Stimulated activated CD4-positive, alpha-beta T cell treated with anti-CD3 and anti-CD28 coated beads, Interleukin-4, amount 100 ng/mL, for 1 hour (primary cell): ENCODE results near the gene ESR2.
"Not testable (repeated sequence)": the region's sequence is repeated elsewhere in the genome, so short reads cannot be mapped to it uniquely, and the experiment has no call there.

Experiments
- DNase-seq: peaks from one replicate; pipeline ENCODE4 v3.0.0-alpha.2; 2020

The ESR2 gene

DNA sequence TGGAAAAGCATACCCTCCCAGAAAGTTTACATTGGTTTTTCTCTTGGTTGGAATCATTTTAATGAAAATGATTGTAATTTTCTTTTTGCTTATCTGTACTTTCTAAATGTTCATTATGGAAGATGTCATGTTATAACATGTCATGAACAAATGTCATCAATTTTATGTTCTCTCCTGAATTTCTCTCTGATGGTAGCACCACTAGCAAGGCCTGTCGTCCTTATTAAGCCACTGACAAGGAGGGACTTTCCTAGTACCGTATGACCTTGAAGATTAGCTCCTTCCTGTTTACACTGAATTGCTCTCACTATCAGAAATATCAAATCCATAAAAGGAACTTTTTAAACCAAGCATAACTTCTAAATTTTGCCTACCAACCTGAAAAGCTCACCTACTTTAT is 99.0 kb downstream of the ESR2 start:
- no peak for DNase-seq

DNA sequence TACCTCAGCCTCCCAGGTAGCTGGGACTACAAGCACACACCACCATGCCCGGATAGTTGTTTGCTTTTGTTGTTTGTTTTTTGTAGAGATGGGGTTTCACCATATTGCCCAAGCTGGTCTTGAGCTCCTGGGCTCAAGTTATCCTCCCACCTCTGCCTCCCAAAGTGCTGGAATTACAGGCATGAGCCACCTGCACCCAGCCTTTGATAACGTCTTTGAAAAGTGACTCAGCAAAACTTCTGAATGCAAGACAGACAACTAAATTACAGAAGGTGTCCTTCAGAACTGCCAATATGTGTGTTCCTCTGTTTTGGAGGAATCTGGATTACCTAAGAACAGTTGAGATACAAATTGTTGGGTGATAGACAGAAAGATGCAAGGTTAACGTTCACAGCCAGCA is 99.8 kb downstream of the ESR2 start:
- no peak for DNase-seq

DNA sequence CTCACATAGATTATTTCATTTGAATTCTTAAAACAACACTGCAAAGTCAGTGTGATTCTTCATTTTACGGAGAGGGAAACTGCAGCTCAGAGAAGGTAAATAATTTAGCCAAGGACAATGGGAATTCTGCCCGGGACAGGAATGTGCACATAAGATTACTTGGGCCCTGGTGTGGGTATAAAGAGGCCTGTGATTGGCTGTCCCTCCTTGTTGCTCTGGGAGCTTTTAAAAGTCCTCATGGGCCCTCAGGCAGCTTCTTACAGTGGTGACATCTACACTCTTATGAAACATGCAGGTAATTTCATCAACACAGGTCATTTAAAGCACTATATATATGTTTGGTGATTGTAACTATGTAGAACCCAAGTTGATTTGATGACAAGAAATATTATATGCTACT is 100.3 kb downstream of the ESR2 start:
- no peak for DNase-seq

DNA sequence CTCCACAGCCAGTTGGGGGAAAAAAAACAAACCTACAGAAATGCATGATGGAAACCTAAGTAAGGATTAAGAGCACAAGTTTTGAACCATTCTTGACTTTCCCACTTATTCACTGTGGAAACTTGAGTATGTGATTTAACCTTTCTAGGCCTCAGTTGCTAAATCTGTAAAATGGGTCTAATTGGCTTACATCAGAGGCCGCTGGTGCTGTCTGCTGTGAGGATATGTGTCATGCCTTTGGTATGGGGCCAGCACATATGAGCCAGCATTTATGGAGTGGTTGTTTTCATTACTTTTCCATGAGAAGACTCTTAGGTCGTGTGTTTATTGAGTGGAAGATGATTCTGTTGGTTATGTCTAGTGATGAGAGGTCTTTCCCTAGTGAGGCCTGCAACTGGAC is 102.4 kb downstream of the ESR2 start:
- no peak for DNase-seq

DNA sequence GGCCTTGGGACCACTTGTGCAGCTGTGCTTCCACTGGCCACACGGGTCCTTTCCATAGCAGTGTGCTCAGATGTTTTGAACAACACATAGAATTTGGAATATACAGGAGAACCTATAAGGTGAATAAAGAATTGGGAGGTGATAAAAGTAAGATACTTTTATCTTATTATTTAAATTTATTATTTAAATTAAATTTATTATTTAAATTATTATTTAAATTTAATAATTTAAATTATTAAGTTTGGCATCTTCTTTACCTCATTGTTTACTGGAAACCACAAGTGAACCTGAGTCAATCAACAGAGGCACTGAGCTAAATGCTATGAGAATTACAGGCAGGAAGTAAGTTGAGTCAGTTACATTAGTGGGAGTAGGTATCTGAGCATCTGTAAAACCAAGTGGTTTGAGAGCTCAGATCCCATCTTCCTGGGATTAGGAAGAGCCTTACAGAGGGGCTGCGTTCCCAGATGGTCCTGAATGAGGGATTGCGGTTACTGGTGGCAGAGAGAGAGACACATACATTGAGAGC is 103.1 kb downstream of the ESR2 start:
- no peak for DNase-seq

DNA sequence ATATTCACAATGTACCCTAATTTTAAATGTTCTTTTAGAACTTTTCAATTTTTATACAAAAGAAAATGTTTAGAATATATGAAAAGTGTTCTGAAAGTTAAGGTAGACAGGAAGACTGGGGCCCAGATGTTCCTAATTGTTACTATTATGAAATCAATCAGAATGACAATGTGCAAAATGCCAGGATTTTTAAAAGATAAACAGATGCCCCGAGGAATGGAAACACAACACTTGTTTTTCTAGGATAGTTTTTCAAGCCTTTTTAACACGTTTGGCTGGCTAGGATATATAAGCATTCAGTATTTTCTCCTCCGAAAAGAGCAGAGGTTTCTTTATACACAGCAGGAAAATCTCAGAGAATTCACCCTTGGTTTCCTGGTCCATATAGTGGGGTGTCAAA is 106.8 kb downstream of the ESR2 start:
- DNase-seq, result no peak

DNA sequence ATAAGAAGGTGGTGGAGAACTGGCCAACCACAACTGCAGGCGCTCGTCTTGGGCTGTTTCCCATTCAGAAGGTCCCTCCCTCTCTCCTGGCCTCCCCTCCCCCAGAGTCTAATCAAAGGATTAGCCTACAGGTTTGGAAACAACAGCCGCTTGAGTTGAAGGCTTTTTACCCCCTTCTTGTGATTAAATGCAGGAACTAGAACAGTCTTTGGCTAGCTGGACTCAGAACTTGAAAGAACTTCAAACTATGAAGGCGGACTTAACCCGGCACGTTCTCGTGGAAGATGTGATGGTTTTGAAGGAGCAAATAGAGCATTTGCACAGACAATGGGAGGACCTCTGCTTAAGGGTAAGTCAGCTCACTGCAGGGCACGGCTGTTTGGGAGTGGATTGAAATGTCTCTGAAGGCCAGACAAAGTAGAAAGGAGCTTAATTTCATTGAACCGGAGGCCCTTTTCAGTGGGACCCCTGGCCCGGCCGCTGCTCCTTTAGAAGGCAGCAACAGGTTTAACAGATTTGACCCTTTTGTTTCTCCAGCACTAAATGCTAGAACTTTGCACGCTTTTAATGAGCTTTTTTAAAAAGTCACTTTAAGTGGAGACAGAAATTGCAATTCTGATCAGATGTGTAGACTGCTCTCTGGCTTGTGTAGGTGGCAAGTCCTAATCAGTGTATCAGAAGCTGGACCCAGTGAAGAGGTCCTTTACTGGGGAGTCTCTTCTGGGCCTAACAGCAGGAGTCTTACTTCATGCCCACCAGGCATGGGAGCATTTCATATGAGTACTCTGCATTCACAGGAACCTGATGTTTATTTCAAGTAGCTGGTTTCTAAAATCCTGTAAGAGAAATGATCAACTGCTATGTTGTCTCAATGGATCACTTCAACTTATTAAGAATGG is 107.7 kb downstream of the ESR2 start:
- no peak for DNase-seq

DNA sequence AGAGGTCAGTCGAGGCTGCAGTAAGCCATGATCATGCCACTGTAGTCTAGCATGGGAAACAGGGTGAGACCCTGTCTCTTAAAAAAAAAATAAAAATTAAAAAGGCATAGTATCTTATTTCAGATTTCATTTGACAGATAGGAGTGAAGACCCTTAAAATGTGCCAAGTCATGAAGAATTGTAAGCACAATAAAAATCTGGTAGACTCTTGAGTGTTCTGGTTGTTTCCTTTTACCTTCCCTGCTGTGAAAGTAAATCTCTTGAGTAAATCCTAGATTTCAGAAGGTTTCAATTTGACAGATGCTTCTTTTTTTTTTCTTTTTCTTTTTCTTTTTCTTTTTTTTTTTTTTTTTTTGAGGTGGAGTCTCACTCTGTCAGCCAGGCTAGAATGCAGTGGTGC is 109.0 kb downstream of the ESR2 start:
- no peak for DNase-seq

DNA sequence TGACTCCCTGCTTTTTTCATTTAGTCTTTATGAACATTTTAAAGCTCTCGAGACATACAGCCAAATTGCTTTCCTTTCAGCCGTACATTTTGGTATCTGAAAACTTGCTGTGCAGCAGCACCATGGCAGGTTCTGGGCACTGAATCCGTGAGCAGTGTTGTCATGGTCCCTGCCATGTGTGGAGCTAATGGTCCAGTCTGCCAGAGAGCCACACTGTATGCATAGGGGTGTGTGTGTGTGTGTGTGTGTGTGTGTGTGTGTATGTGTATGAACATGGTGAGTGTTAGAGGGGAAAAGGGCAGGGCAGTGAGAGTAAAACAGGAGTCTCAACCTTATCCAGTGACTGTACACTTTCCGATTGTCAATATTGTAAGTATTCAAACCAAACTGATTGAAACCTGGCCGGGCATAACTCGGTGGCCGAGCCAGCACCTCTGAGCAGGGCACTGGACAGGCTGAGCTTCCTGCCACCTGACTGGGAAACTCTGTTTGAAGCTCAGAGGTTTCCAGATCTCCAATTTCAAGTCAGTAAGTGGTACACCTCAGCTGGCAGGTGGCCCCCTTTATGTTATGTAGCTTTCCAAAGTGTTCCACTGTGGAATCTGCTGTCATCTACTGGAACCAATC is 110.0 kb downstream of the ESR2 start:
- no peak for DNase-seq

DNA sequence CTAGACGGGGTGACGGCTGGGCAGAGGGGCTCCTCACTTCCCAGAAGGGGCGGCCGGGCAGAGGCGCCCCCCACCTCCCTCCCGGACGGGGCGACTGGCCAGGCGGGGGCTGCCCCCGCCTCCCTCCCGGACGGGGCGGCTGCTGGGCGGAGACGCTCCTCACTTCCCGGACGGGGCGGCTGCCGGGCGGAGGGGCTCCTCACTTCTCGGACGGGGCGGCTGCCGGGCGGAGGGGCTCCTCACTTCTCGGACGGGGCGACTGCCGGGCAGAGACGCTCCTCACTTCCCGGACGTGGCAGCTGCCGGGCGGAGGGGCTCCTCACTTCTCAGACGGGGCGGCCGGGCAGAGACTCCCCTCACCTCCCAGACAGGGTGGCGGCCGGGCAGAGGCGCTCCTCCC is 111.3 kb downstream of the ESR2 start:
- not testable (repeated sequence) for DNase-seq

DNA sequence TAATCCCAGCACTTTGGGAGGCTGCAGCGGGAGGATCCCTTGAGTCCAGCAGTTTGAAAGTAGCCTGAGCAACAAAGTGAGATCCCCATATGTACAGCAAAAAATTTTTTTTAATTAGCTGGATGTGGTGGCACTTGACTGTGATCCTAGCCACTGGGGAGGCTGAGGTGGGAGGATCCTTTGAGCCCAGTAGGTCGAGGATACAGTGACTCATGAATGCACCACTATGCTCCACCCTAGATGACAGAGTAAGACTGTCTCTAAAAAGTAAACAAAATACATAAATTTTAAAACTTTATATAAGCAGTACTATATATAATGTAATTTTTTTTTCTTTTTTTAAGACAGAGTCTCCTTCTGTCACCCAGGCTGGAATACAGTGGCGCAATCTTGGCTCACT is 115.4 kb downstream of the ESR2 start:
- no peak for DNase-seq

DNA sequence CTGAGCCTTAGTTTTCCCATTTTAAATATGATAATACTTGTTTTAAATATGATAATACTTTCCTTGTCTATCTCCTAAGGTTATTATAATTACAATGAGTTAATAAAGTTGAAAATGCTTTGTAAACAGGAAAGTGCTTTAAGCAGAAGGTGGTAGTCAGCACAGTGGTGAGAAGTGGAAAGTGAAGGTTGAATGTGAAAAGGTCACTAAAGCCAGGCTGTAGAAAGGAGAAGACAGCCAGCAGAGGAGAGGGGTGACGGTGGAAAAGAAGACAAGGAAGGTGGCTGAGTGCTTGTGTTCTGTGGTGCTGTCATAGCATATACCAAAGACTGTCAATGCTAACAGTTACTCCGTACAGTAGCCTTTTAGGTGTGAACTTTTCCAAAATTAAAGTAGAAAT is 117.8 kb downstream of the ESR2 start:
- DNase-seq, result no peak

DNA sequence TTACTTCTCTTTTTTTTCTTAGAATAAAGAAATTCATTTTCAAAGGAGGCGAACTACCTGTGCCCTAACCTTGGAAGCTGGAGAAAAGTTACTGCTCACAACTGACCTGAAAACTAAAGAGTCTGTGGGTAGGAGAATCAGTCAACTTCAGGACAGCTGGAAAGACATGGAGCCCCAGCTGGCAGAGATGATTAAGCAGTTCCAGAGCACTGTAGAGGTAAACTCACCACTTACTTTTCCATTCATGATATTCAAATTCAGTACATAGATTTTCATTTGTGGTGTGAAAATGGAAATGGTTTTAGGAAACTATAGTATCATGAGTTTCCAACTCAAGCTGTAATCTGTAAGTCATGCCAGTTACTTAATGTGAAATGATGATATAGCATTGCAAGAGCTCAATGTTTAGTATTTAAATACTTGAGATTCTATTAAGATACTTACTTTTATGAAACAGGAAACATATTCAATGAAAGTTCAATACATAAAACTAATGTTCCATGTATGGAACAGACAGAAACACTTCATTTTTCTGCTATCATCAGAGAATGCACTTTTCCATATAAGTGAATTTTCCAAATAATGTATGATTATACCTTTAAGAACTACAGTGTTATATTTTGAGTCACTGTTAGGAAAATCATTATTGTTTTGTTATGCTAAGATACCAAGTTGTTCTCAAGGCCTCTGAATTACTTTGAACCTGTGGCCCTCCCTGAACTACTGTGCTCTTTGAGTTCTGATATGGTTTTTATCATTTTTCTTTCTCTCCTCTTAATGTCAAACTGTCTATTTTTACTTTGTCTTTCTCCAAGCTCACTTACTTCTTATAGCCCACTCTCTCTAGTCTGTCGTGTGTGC is 119.0 kb downstream of the ESR2 start:
- DNase-seq, result no peak

DNA sequence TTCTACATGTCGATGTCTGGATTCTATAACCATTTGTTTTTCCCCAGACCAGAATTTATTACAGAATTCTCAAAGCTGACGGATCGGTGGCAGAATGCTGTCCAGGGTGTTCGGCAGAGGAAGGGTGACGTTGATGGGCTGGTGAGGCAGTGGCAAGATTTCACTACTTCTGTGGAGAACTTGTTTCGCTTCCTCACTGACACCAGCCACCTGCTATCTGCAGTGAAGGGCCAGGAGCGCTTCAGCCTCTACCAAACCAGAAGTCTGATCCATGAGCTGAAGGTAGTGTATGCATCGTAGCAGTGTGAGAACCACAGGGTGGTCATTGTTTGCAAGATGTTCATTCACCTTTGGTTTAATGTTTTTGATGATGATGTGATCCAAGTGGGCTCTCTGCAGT is 124.0 kb downstream of the ESR2 start:
- no peak for DNase-seq

DNA sequence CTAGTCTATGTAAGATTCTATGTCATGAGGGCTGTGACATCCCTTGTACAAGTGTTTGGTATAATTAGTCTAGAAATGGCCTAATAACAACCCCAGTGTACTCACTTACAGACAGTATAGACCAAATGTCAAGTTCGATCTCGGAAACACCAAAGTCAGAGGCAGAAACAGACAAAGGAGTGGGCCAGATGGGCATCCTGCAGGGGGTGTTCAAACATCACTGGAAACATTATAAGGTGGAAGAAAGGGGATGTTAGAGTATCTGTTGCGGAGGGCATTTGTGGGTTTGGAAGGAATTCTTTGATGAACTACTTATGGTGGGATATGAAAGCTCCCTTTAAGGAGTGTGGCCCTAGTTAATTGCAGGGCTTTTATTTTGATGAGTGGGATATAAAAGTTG is 134.6 kb downstream of the ESR2 start:
- no peak for DNase-seq

DNA sequence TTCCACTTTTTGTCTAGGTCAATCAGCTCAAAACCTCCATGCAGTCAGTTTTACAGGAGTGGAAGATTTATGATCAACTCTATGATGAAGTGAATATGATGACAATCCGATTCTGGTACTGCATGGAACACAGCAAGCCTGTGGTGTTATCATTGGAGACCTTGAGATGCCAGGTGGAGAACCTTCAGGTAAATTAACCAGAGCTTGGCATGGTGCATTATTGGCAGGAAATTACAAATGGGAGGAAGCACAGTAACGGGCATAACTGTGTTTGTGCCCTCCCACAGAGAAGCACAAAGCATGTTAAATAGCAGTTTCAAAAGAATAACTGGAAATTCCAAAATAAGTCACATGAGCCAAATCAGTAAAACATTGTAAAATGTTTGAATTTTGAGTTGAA is 135.6 kb downstream of the ESR2 start:
- no peak for DNase-seq

DNA sequence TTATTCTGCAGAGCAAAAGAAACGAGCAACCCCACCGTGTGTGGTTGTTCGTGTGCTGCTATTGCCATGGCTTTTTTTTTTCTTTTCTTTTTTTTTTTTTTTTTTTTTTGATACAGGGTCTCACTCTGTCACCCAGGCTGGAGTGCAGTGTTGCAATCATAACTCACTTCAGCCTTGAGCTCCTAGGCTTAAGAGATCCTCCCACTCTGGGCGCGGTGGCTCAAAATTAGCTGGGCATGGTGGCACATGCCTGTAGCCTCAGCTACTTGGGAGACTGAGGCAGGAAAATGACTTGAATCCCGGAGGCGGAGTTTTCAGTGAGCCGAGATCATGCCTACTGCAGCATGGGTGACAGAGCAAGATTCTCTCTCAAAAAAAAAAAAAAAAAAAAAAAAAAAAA is 144.2 kb downstream of the ESR2 start:
- no peak for DNase-seq

DNA sequence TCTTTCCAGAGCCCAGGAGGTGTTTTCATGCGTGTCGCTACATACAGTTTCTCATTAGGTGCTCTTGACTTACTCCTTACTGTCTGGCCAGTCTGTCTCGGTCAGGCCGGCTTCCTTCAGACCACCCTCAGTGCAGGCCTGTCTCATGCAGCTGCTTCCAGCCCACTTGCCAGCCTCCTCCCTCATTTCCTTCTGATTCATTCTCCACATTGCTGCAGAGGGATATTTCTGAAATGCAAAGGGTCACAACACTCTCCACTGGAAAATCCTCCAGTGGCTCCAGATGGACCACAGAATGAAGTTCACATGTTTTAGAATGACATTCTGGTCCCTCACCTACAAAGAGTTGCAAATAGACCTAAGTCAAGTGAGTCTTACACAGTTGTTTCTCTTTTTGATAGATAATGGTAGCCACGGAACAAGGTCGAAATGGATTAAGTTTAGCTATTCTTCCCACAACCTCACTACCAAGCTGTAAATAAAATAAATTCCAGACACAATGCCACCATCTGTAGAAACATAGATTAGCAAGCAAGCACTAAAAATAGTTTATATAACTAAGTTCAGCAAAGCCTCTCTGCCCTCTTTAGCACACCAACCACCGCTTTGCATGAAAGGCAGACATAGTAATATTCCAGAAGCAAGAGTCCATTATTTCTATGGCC is 146.9 kb downstream of the ESR2 start:
- no peak for DNase-seq

DNA sequence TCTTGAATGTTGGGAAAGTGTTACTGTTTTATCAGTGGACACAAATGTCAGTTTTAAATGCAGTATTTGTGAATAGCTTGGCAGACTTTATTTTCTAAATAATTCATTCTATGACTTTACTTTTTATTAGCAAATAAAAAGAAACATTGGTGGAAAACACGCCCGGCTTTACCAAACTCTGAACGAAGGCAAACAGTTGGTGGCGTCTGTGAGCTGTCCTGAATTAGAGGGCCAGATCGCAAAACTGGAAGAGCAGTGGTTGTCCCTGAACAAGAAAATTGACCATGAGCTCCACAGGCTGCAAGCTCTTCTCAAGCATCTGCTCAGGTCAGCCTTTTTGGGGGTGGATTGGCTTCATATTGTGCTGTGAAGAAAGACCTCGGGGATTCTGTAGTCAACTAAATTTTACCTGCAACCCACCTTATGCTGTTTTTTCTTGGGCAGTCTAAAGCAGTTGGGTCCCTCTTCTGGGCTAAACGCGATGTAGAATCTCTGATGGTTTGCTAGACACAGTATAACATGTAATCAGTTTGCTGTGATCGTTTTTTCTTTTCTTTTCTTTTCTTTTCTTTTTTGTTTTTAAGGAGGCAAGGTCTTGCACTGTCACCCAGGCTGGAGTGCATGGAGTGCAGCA is 156.4 kb downstream of the ESR2 start:
- no peak for DNase-seq

DNA sequence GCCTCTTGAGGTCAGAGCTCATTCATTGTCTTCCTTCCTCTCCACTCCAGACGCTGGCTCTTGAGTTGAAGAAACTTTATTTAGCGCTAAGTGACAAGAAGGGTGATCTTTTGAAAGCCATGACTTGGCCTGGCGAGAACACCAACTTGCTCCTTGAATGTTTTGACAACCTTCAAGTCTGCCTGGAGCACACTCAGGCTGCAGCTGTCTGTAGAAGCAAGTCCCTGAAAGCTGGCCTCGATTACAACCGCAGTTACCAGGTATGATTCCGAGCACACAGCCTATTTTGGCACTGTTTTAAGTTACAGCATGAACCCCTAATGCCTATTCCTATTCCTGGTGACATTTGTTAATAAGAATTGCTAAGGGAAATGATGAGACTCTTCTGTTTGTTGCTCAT is 167.6 kb downstream of the ESR2 start:
- no peak for DNase-seq

DNA sequence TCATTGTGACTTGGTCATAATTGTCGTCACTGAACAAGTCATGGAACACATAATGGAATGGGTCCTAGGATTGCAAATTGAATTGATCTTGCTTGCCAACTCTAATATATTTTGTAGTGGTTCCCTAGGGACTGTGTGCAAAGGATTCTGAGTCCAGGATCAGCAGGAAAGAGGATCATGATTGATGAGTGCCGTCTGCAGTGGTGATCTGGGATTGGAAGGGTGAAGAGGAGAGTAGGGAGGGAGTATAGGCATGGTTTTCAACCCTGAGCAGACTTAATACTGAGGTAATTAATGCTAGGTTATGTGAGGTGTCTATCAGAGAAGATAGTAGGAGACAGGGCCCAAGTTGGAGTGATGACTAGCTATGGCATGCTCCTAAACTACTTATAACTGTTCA is 168.9 kb downstream of the ESR2 start:
- no peak for DNase-seq

DNA sequence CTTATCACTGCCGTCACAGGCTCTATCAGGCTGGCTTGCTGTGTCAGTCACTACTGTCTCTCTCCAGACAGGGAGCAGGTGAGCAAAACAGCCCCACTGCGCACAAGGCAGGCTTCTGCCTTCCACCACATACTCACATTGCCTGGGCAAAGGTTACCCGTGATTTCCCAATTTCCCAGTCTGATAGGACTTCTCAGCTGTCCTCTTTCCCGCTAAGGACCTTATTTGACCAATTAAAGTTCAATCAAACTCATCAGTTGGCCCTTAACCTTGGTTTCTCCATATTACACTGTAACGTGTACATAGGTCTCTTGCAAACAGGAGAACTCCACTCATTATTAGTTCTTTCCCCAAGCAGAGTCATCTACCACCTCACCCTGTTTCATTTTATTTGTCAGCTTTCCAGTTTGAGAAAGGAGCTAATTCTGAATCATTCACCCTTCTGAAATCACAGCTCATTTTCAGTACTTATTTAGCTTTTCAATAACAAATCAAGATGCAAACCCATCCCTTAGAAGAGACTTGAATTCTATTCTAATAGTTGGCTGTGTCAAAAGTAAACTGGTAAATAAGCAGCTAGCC is 170.8 kb downstream of the ESR2 start:
- DNase-seq, result no peak
